GM12892 (cell line): ENCODE results near the gene SPATA18.

ENCODE experiments used
- POLR2A ChIP-seq: IDR thresholded peaks from 2 replicates; pipeline ENCODE4 v1.6.1; 2011; ENCODE audit warnings: low read depth, low read length, control low read depth
- POLR2AphosphoS5 ChIP-seq: IDR thresholded peaks from 2 replicates; pipeline ENCODE4 v1.6.1; 2011; ENCODE audit warnings: low read depth, low read length, control low read depth

- TF ChIP-seq POLR2A (no peak), POLR2AphosphoS5 (no peak)
Measured at GRCh38 chr4:52069571-52069970, 18.5 kb downstream of the SPATA18 start.
